MM.1S (cell line): ENCODE data around the gene SSUH2.

Experiments
- DNase-seq: peaks from one replicate; pipeline ENCODE4 v3.0.0-alpha.2; 2015
- H2AFZ ChIP-seq: fragments of 300-600 bp; sonication (generic); 2 replicates; pipeline ENCODE4 v1.6.0; 2016; ENCODE audit warnings: antibody characterized with exemption, low read length
- H3F3A ChIP-seq: fragments of 300-600 bp; sonication (generic); 2 replicates; pipeline ENCODE4 v1.6.1; 2016; ENCODE audit warnings: mild to moderate bottlenecking, antibody characterized with exemption, low read length, moderate library complexity, mixed read lengths; ENCODE audit not compliant: insufficient read depth
- H3K27ac ChIP-seq: fragments of 300-600 bp; sonication (generic); 2 replicates; pipeline ENCODE4 v1.5.1; 2016; ENCODE audit warnings: mild to moderate bottlenecking, low read length
- H3K27me3 ChIP-seq: fragments of 300-600 bp; sonication (generic); replicated peaks from 2 replicates; pipeline ENCODE4 v1.6.0; 2016; ENCODE audit warnings: low read length; ENCODE audit not compliant: insufficient read depth
- H3K36me3 ChIP-seq: fragments of 300-600 bp; sonication (generic); replicated peaks from 2 replicates; pipeline ENCODE4 v1.6.1; 2016; ENCODE audit warnings: mild to moderate bottlenecking, low read length, mixed read lengths; ENCODE audit not compliant: insufficient read depth
- H3K4me1 ChIP-seq: fragments of 300-600 bp; sonication (generic); 2 replicates; pipeline ENCODE4 v1.6.1; 2016; ENCODE audit warnings: low read length, mixed read lengths
- H3K4me2 ChIP-seq: fragments of 300-600 bp; sonication (generic); 2 replicates; pipeline ENCODE4 v1.6.0; 2016; ENCODE audit warnings: low read depth, low read length
- H3K4me3 ChIP-seq: fragments of 300-600 bp; sonication (generic); 2 replicates; pipeline ENCODE4 v1.5.1; 2016; ENCODE audit warnings: low read length, mixed read lengths
- H3K79me2 ChIP-seq: fragments of 300-600 bp; sonication (generic); 2 replicates; pipeline ENCODE4 v1.6.1; 2016; ENCODE audit warnings: mixed run types, low read length, mixed read lengths
- H3K9ac ChIP-seq: fragments of 300-600 bp; sonication (generic); 2 replicates; pipeline ENCODE4 v1.6.1; 2016; ENCODE audit warnings: low read length, mixed read lengths
- H3K9me2 ChIP-seq: fragments of 300-600 bp; sonication (generic); replicated peaks from 2 replicates; pipeline ENCODE4 v1.6.1; 2016; ENCODE audit warnings: mild to moderate bottlenecking, low read length, mixed read lengths; ENCODE audit not compliant: insufficient read depth
- H3K9me3 ChIP-seq: fragments of 300-600 bp; sonication (generic); replicated peaks from 2 replicates; pipeline ENCODE4 v1.6.1; 2016; ENCODE audit warnings: mild to moderate bottlenecking, low read length, mixed read lengths; ENCODE audit not compliant: insufficient read depth
- H4K20me1 ChIP-seq: fragments of 300-600 bp; sonication (generic); 2 replicates; pipeline ENCODE4 v1.6.1; 2016; ENCODE audit warnings: mild to moderate bottlenecking, low read length, moderate library complexity, mixed read lengths; ENCODE audit not compliant: insufficient read depth
- EZH2 ChIP-seq: fragments of 300-600 bp; sonication (generic); optimal IDR thresholded peaks from 2 replicates; pipeline ENCODE3; 2017; ENCODE audit warnings: low read depth, mild to moderate bottlenecking, antibody characterized with exemption, low read length, mixed read lengths
- EZH2phosphoT487 ChIP-seq: fragments of 300-600 bp; sonication (generic); IDR thresholded peaks from 2 replicates; pipeline ENCODE4 v1.6.1; 2018; ENCODE audit warnings: antibody characterized with exemption, low read length
- TF ChIP-seq, protein P1 (sequence below): fragments of 300-600 bp; sonication (generic); IDR thresholded peaks from 2 replicates; pipeline ENCODE4 v1.5.1; 2016; ENCODE audit warnings: antibody characterized with exemption, low read length, mixed read lengths

Gene SSUH2

DNA sequence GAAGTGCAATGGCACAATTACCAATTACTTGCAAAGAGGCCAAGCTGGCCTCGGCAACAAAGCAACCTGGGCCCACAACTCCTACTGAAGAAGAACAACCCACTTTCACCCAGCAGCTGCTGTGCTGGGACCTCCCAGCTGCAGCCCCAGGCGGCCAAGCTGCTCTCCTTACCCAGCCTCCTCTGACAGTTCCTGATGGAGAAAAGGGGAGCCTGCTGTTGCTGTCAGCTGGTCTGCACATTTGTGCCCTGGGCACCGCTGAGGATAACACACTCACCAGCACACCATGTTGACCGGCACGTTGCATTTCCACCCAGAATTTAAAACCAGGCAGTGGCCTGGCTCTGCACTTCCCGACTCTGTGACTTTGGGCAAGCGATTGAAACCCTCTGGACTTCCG, 33.6 kb downstream of the SSUH2 start:
- H3K4me1 ChIP-seq, result no peaks in the 10 kb centered on the region
- no peaks in the 10 kb centered on the region for H4K20me1 ChIP-seq
- no peak overlapping the region for H3K27ac ChIP-seq
- no peaks in the 10 kb centered on the region for H3K79me2 ChIP-seq
- no peaks in the 10 kb centered on the region for H3K27me3 ChIP-seq
- TF ChIP-seq EZH2 (no peak), EZH2phosphoT487 (no peak)
- TF ChIP-seq, protein P1, sequence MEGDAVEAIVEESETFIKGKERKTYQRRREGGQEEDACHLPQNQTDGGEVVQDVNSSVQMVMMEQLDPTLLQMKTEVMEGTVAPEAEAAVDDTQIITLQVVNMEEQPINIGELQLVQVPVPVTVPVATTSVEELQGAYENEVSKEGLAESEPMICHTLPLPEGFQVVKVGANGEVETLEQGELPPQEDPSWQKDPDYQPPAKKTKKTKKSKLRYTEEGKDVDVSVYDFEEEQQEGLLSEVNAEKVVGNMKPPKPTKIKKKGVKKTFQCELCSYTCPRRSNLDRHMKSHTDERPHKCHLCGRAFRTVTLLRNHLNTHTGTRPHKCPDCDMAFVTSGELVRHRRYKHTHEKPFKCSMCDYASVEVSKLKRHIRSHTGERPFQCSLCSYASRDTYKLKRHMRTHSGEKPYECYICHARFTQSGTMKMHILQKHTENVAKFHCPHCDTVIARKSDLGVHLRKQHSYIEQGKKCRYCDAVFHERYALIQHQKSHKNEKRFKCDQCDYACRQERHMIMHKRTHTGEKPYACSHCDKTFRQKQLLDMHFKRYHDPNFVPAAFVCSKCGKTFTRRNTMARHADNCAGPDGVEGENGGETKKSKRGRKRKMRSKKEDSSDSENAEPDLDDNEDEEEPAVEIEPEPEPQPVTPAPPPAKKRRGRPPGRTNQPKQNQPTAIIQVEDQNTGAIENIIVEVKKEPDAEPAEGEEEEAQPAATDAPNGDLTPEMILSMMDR, result no peak
- H3K9ac ChIP-seq, result no peak overlapping the region
- H3K9me2 ChIP-seq, result no peaks in the 10 kb centered on the region
- H3K9me3 ChIP-seq, result no peaks in the 10 kb centered on the region
- no peak overlapping the region for H3K4me2 ChIP-seq
- H3K36me3 ChIP-seq, result no peaks in the 10 kb centered on the region
- DNase-seq, result no peak
- H2AFZ ChIP-seq, result no peak overlapping the region
- no peak overlapping the region for H3K4me3 ChIP-seq
- H3F3A ChIP-seq, result no peaks in the 10 kb centered on the region

DNA sequence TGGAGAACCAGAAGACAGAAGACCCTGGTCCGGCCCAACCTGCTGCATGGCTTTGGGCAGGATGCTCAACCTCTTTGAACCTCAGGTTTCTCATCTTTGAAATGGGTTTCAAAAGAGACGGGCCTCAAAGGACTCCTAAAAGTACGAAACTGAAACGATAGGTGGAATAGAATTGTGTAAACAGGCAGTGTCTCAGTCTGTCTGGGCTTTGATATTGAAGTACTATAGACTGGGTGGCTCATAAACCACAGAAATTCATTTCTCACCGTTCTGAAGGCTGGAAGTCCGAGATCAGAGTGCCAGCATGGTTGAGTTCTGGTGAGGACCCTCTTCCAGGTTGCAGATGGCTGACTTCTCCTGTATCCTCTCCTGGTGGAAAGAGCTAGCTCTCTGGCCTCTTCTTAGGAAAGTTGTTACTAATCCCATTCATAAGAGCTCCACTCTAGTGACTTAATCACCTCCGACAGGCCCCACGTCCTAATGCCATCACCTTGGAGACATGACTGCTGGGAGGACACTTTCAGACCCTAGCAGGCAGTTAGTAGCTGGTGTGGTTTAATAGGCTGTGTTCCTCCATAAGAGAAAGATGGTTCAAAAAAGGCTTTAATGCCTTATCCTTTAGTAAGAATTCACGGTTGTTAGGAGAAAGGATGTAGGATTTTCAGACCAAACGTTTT, 35.7 kb downstream of the SSUH2 start:
- TF ChIP-seq, protein P1, result no peak
- TF ChIP-seq EZH2, result no peak
- TF ChIP-seq EZH2phosphoT487, result no peak
- no peaks in the 10 kb centered on the region for H3K79me2 ChIP-seq
- no peaks in the 10 kb centered on the region for H3K36me3 ChIP-seq
- H3K4me1 ChIP-seq, result no peaks in the 10 kb centered on the region
- no peaks in the 10 kb centered on the region for H3F3A ChIP-seq
- DNase-seq, result no peak
- H3K4me3 ChIP-seq, result no peak overlapping the region
- no peaks in the 10 kb centered on the region for H4K20me1 ChIP-seq
- H3K4me2 ChIP-seq, result no peak overlapping the region
- H3K27me3 ChIP-seq, result no peaks in the 10 kb centered on the region
- no peak overlapping the region for H3K27ac ChIP-seq
- H3K9me3 ChIP-seq, result no peaks in the 10 kb centered on the region
- no peaks in the 10 kb centered on the region for H3K9me2 ChIP-seq
- H2AFZ ChIP-seq, result no peak overlapping the region
- no peak overlapping the region for H3K9ac ChIP-seq

DNA sequence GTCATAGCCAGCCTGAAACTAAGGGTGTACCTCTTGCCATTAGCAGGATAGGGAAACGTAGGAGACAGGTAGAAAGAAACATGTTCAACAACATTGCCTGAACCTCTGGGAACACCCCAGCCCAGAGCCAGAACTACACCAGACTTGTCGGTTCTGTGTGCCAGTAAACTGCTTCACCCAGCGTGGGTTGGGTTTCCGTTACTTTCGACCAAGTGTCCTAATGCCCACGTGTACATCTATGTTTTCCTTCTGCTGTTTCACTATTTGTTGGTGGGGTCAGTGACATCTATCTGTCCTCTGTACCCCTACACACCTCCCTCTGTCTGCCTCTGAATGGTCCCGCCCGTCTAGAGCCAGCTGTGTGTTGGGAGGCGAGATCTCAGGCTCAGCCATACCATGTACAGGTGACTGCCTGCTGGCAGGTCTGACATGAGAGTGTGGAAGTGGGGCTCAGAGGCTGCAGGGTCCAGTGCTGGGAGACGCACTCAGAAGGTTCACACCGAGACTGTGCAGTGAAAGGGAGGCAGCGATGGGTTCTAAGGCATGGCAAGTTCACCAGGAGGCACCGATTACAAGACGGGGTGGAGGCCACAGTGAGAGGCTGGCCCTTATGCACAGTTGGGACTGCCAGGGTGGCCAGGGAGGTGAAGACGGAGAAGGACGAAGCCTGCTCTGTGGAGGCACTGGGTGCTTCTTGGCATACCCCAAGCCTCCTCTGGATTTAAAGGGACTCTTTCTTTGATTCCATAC, 36.4 kb downstream of the SSUH2 start:
- Histone ChIP-seq H3K9me2 (no peaks in the 10 kb centered on the region), H3K27me3 (no peaks in the 10 kb centered on the region), H3K27ac (no peak overlapping the region), H3F3A (no peaks in the 10 kb centered on the region), H3K79me2 (no peaks in the 10 kb centered on the region), H3K4me1 (no peaks in the 10 kb centered on the region), H4K20me1 (no peaks in the 10 kb centered on the region), H3K9me3 (no peaks in the 10 kb centered on the region), H3K4me2 (no peak overlapping the region), H3K36me3 (no peaks in the 10 kb centered on the region), H3K4me3 (no peak overlapping the region), H2AFZ (no peak overlapping the region), H3K9ac (no peak overlapping the region)
- no peak for DNase-seq
- TF ChIP-seq, protein P1, result no peak
- TF ChIP-seq EZH2phosphoT487 (no peak), EZH2 (no peak)
